Daoy (cell line): ENCODE measurements around the gene RPS15A. TPM values are rescaled to one million over a fixed set of nuclear protein-coding genes. Genes with fewer than 3 reads are reported as not detected.
"Not testable (repeated sequence)": the region's sequence is repeated elsewhere in the genome, so short reads cannot be mapped to it uniquely, and the experiment has no call there.

ENCODE experiments used
- DNase-seq: peaks from one replicate; pipeline ENCODE4 v3.0.0-alpha.2; 2015; ENCODE audit warnings: low read depth
- total RNA-seq: library from RNA; depleted of rRNA; stranded (reverse); fragments of >200 nt; shearing (Covaris generic); gene quantifications from 2 replicates; pipeline ENCODE4 v1.2.3, GENCODE V29; 2014

Gene RPS15A
- total RNA-seq, 1 experiment from 2014 or later, result 2,672 TPM

DNA sequence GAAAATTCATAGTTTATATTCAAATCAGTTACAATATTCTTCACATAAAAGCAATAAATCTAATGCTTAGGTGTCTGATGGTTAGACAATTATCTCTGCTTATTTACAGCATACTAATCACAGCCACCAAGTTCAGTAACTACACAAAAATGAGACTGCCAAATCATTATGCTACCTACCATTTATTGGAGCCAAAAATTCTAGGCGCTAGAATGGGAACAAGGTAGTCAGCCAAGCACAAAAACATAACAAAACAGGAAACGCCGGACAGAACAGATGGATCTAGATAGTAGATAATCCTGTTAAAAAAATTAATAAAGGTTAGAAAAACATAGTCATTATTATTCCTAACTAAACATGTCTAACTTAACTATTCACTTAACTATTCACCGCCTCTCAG, 7.6 kb upstream of the RPS15A start:
- no peak for DNase-seq

DNA sequence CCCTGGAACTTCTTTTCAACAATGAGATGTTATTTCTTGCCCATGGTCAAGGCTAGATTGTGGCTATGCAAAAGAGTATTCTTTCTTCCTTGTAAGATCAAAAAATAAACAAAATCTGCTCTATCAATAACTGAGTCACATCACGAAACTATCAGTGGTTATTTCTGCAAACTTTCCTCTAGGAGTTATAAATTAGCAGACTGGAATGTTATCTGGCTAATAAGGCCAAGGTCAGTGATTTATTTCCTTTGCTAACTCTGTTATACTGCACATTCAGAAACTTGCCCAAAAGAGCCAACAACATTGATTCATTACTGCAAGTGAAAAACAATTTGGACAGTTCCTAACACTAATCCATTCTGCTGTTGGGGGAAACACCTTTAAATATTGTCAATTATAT, 6.2 kb upstream of the RPS15A start:
- DNase-seq, result no peak

DNA sequence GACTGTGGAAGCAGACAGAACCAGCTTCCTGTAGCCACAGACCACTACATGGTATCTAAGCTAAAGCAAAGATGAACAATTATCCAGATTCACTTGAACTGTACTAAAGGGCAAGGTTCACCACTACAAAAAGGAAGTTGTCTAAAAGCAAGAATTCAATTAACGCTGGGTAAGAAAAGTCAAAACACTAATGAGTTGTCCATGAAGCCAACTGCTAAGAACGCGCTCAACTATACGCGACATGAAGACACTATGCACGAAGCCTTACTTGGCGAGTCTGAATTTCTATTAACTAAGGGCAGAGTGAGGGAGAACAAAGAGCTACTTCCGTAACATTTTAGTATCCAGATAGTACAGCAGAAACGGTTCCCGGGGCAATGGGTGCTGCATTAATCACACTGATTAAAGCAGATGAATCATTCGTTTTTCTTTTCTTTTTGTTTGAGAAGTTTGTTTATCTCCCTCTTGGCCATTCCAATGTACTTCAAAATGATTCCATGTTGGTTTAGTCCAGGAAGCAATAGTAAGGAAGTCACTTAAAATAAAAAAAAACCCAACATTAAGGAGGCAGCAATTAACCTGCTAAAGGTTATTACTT, 2.8 kb upstream of the RPS15A start:
- DNase-seq, result no peak

DNA sequence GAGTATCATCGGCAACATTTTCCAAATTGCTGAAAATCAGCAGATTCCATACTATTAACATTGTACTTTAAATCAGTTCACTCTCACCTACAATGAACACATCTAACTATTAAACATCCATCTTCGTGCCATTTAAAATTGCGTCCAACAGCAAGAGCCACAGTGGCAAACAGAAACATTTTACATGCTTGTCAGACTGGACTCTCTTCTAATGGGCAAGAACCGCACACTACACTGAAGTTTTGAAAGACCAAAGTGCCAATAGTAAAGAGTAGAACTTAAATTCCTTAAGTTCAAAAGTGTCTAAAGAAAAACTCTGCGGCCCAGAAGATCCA, 652 bp downstream of the RPS15A start:
- no peak for DNase-seq

DNA sequence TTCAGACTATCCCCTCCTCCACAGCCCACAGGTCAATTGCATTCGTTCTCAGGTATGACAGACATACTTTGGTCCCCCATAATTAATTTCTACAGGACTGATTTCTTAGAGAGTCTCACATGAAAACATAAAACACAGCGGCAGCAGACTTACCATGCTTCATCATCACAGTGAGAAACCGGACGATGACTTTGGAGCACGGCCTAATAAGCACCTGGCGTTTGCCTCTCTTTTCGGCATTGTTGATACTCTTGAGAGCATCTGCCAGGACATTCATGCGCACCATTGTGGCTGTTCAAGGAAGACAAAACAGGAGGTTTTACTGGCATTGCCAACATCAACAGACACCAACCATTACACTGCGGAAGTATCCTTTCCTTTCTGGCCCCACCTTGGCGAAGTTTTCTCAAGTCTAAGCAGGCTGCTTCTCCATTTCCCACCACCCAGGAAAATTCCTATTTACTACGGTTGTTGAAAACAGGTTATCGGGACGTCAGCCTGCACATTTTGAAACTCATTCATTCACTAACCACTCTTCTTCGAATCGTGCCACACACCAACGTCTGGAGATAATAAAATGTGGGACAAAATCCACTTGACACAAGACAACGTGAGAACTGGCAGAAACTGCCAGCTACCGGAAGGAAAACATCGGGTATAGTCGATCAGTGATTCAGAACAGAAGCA, 1.2 kb downstream of the RPS15A start:
- DNase-seq, result no peak

DNA sequence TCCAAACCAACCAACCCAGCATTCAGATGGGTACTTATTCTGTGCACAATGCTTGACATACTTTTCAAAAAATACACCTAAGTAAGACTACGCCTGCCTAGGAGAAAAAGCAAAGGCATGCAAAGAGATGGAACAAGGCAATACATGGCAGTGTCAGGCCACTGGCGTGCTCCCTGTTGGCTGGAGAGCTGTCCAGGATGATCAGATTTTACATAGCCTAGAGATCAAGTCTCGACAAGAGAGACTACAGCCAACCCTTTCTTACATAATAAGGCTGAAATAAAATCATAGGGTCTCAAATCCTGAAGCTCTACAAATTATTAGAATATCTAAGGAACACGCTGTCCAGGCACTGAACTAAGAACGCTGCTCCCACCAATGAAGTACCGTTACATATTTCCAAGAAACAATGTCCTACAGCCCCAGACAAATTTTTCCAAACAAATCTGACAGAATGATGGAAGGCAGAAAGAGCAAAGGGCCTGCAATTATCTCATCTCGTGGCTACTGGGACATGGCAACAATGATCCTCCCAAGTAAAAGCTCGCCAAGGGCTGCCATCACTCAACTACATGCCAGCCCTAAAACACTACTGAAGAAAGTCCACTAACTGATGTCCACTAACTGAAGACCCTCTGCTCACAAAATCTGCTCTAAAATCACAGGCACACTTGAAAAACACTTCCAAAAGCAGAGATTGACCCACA, 5.1 kb downstream of the RPS15A start:
- DNase-seq, result no peak

DNA sequence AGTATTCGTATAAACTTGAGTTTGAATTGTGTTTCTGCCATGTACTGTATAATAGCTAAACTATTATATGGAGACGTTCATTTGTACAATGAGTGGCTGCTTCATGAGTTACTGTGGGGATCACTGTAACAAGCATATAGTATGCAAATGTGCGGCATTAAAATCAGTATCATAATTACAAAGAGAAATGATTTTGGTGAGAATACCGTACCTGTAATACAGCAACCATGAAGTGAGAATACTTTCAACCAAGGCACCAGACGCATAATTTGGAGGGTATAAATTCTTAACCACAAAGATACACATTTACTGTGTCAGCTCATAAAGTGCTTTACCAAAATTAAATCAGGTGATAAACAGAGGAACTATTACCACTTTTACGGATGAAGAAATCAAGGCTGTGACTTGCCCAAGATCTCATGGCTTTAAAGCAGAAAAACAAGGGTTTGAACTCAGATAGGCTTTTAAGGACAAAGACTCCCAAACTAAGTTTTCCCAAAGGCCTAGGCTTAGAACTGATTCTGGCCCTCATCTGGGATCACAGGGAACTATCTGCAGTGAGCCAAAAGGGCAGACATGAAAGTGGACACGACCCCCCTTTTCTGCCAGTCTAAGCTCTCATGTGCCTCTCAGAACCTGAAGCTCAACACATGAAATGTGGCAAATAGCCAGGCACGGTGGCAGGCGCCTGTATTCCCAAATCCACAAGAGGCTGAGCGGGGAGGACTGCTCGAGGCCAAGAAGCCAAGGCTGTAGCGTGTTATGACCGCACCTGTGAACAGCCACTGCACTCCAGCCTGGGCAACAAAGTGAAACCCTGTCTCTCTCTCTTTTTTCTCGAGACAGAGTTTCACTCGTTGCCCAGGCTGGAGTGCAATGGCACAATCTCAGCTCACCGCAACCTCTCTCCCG, 6.4 kb downstream of the RPS15A start:
- DNase-seq, result no peak

DNA sequence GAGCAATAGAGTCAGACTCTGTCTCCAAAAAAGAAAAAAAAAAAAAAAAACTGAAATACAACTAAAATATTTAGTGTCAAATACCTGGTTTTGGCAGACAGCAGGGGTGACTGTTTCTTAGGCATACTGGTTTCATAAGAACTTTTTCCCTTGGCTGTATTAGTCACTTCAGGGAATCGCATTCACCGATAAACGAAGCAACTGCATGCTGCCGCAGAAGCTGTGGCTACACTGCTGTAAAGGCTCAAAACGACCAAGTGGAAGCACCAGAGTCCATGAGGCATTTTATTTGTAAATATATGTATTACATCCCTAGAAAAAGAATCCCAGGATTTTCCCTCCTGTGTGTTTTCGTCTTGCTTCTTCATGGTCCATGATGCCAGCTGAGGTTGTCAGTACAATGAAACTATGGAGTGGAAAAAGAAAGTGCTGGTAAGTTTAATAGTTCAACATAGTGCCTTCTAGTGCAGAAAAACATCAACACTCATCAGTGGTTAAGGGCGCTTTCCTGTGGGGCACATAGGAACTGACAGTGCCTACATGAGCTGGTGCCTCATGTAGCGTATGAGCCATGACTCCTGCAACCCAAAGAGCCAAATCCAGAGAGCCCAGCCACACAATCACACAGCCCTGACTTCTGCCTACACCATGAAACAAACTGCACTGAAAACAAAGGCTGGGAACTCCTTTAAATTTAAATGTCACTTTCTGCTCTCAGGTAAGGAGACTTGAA, 7.3 kb downstream of the RPS15A start:
- DNase-seq, result no peak

DNA sequence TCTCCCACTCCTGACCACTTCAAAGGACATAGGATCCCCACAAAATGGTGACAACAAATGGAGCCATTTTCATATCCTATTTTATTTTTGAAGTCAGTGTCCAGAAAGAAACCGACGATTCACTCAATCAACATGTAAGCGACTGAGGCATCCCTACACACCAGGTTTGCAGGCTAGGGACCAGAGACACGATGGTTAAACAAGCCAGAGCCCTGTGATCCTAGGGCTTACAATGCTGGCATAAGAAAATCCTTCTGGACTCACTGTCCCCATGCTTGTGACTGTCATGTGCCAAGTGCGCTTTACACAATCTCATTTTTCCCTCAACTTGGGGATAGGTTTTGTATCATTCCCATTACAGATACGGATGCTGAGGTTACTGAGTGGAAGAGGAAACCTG, 8.9 kb downstream of the RPS15A start:
- DNase-seq, result not testable (repeated sequence)

DNA sequence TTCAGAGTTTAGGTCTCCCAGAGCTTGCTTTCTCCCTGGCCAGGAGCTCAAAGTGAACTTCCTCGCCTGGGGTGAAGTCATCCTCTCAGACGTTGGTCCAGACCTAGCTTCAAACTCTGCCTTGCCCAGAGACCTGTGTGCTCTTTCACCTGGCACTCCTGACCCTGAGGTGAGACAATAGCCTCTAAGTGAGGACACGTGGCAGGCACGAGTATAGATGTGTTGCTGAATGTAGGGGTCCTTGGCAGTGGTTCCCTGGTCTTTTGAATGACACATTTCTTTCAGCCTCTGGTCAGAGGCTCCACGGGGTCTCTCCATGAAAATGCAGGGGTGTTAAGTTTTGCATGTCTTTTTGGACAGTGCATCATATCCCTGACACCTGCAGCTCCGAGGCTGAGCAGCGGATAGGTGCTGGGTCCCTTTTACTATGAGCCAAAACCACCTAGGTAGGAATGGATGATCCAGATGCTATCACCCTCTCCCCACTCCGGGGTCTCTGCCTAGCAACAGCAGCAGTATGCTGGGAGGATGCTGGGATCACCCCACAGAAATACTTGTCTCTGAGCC, 9.6 kb downstream of the RPS15A start:
- DNase-seq, result not testable (repeated sequence)

DNA sequence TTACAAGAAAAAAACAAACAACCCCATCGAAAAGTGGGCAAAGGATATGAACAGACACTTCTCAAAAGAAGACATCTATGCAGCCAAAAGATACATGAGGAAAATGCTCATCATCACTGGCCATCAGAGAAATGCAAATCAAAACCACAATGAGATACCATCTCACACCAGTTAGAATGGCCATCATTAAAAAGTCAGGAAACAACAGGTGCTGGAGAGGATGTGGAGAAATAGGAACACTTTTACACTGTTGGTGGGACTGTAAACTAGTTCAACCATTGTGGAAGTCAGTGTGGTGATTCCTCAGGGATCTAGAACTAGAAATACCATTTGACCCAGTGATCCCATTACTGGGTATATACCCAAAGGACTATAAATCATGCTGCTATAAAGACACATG, 12.5 kb downstream of the RPS15A start:
- DNase-seq, result not testable (repeated sequence)

DNA sequence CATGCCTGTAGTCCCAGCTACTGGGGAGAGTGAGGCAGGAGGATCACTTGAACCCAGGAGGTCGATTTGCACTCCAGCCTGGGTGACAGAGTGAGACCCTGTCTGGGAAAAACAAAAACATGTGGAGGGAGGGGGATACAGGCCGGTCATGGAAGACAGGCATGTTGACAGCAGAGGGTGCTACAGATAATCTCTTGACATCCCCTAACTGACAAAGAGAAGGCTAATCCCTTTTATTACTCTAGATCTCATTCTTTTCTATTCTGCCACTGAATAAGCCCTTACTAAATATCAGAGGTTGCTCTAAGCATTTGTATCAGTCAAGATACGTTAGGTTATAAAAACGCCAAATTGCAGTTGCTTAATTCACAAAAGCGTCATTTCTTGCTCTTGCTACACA, 13.8 kb downstream of the RPS15A start:
- DNase-seq, result not testable (repeated sequence)

DNA sequence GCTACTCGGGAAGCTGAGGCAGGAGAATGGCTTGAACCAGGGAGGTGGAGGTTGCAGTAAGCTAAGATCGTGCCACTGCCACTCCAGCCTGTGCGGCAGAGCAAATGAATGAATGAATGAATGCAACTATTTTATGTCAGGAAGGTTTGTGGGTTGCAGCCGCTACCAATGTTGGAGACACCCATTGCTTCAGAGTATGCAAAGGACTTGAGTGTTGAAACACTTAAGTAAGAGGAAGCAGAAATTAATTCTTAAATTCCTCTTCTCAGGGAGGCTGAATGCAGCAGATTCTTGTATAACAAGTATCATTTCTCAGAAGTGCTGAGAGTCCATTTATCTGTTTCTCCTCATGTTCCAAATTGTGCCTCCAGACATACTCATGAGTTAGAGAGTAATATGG, 15.5 kb downstream of the RPS15A start:
- not testable (repeated sequence) for DNase-seq

DNA sequence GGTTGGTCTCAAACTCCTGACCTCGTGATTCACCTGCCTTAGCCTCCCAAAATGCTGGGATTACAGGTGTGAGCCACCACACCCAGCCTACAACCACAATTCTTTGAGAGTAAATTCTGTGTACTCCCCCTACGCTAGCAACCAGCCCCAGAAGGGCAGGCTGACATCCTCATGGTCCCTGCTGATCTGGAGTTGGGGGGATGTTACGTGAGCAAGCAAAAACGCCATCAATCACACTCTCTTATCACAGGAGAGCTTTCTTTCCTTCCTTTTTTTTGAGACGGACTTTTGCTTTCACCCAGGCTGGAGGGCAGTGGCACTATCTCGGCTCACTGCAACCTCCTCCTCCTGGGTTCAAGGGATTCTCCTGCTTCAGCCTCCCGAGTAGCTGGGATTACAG, 18.0 kb downstream of the RPS15A start:
- not testable (repeated sequence) for DNase-seq

DNA sequence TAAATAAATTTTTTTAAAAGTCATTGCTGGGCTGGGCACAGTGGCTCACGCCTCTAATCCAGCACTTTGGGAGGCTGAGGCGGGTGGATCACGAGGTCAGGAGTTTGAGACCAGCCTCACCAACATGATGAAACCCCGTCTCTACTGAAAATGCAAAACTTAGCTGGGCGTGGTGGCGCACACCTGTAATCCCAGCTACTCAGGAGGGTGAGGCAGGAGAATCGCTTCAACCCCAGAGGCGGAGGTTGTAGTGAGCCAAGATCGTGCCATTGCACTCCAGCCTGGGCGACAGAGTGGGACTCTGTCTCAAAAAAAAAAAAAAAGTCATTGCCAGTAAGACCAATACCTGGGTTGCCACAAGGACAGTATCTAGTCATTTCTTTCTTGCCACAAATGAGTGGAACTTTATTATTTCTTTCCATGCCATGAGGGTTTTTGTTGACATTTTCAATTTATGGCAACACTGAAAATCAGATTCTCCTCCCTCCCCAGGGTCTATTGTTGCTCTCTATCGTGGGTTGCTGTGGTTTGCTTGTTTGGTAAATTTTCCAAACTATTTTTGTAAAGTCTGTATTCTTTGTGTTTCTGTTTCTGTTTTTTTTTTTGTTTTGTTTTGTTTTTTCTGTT, 19.7 kb downstream of the RPS15A start:
- DNase-seq, result not testable (repeated sequence)

DNA sequence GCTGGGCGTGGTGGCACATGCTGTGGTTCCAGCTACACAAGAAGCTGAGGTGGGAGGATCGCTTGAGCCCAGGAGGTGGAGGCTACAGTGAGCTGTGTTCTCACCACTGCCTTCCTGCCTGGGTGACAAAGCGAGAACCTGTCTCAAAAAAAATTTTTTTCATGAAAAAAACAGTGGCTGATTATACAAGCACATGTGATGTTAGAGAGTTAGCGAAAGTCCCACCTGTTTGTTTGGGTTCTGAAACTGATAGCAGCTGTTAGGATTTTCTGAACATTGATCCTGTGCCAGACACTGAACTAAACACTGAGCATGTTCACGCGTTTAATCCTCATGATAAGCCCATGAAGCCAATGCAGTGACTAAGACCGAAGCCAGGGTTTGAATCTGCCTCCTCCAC, 22.9 kb downstream of the RPS15A start:
- DNase-seq, result not testable (repeated sequence)

DNA sequence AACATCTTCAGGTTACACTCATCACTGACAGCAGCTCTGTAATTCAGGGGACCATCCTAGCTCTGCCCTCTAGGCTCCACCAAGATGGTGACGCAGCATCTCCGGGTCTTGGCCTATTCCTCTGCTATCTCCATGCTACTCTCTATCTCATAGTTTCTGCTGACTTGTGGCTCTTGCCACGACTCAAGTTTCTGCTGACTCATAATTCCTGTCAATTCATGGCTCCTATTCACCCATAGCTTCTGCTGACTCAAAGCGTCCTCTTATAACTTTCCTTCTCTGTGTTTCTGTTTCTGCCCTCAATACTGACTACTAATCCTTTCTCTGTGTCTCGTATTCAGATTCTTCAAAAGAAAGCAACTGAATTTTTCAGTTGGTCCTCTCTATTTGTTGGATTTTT, 27.4 kb downstream of the RPS15A start:
- not testable (repeated sequence) for DNase-seq

DNA sequence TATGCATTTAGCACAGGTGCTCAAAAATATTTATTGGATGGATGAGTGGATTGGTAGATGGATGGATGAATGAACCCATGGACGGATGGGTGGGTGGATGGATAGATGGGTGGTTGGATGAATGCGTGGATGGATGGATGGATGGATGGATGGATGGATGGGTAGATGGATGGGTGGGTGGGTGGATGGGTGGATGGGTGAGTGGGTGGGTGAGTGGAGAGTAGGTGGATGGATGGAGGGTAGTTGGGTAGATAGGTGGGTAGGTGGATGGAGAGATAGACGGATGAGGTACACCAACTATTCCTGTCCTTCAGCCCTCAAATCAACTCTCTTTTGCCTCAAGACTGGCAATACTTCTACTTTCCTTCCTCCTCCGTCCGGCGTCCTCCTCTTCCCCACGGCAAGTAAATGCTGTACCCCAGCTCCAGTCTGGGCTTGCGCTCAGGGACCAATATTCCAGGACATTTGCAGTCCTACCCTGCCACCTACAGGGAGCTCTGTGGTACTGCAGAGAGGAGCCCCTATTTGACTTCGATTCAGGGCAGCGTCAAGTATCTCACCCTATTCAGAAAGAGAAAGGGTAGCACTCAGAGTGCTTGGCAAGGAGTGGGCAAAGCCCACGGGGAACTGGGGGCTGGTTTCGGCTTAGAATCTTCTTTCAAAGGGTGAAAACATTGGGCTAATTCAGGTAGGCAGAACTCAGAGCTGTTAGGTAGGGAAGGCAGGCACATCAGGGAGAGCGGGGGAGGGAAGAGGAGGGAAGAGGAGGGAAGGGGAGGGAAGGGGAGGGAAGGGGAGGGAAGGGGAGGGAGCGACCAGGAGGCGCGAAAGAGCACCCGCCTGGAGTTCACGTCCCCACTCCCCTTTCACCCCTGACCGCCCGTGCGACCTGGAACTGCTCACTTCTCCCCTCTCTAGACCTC, 30.3 kb downstream of the RPS15A start:
- DNase-seq, result not testable (repeated sequence)

DNA sequence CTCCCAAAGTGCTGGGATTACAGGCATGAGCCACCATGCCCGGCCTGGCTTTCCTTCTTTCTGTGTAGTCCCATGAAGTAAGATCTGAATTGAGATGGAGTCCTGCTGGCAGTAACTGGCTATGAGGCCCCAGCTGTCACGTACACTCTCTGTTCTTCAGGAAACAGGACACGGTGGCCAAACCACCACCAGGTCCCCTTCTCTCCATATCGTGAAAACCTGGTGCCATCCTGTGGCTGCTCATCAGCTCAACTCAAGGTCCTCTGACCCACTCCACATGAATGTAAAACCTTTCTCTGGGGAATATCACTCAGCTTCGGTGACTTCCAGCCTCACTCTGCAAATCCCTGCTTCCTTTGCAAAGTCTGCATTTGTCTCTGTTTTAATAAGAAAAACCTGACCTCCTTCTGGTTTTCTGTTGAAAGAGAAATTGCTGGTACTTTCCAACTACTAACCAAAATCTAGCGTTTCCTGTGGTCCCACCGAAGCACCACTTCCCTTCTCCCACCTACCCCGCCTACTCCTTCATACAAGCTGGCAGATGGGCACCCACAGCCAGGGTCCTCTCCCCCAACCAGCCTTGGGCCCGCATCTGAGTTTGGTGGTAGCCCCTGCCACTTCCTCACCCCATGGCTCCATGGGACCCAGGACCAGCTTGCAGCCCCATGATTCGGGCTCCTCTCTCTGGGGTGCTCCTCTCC, 32.0 kb downstream of the RPS15A start:
- not testable (repeated sequence) for DNase-seq
